Measurements from ENCODE around the gene FADD. TPM values are rescaled to one million over a fixed set of nuclear protein-coding genes. Genes with fewer than 3 reads are reported as not detected.

FADD gene
- total RNA-seq, 1 experiment from 2014 or later = 40.2 TPM

DNA sequence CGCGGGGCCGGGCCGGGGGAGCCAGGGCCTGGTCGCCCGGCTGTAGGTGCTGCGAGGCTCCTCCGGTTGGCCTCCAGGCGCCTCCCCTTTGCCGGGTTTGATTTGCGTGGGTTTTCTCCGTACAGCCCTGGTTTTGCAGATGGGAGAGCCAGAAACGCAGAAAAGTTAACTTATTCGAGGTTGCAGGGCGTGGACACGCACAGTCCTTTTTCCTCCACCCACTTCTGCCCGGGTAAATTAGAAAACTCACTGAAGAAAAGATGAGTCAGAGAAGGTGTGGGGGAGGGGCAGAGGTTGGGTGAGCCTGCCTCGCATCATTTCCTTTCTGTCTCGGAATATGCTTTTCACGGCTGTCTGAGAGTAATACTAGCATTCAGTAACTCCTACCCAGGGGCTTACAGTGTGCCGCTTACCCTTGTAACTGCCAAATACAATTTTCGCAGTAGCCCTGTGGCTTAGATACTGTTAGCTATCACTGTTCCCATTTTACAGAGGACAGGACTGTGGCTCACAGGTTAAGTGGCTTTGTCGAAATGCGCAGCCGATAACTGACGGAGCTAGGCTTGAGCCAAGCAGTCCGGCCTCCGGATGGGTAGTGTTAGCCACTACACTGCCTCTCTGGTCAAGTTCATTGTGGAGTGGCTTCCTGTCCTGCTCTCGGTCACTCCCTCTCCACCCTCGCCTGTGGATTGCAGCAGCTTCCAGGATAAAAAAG is 812 bp downstream of the FADD start:
- DNase-seq = peak; percentile 83
- TF ChIP-seq, protein P1, sequence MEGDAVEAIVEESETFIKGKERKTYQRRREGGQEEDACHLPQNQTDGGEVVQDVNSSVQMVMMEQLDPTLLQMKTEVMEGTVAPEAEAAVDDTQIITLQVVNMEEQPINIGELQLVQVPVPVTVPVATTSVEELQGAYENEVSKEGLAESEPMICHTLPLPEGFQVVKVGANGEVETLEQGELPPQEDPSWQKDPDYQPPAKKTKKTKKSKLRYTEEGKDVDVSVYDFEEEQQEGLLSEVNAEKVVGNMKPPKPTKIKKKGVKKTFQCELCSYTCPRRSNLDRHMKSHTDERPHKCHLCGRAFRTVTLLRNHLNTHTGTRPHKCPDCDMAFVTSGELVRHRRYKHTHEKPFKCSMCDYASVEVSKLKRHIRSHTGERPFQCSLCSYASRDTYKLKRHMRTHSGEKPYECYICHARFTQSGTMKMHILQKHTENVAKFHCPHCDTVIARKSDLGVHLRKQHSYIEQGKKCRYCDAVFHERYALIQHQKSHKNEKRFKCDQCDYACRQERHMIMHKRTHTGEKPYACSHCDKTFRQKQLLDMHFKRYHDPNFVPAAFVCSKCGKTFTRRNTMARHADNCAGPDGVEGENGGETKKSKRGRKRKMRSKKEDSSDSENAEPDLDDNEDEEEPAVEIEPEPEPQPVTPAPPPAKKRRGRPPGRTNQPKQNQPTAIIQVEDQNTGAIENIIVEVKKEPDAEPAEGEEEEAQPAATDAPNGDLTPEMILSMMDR (IDR thresholded peaks at IDR 0.05; ENCODE audit: unreplicated experiment) = no peak
- CTCF ChIA-PET = interaction anchor here (0.6 kb wide), 1 partner anchor 333 kb away, joined by 12 read pairs; no protein-coding TSS in a partner anchor
- BruUV-seq (replicated peaks) = TSS peak; percentile 96
- H3K4me1 Mint-ChIP-seq (ENCODE audit: low read depth, unreplicated experiment) = peaks cover 37% of the 10 kb centered on the region
- peak overlapping the region; percentile 73 for H3K27ac Mint-ChIP-seq (ENCODE audit: unreplicated experiment)
- intact Hi-C loops (cut with micrococcal nuclease; ENCODE audit: unreplicated experiment) = no loop called here
- peaks cover 62% of the 10 kb centered on the region for H3K36me3 Mint-ChIP-seq (ENCODE audit: insufficient read depth, unreplicated experiment)
- no peaks in the 10 kb centered on the region for H3K27me3 Mint-ChIP-seq (ENCODE audit: unreplicated experiment)
- H3K4me3 Mint-ChIP-seq (ENCODE audit: low read depth, unreplicated experiment) = peak overlapping the region; percentile 88
- no peaks in the 10 kb centered on the region for H3K9me3 Mint-ChIP-seq (ENCODE audit: low read depth, unreplicated experiment)

GRCh38 chr11:70204466-70204799 is 1.3 kb downstream of the FADD start:
- DNase-seq = no peak
- Mint-ChIP-seq H3K27ac (ENCODE audit: unreplicated experiment) (peak overlapping the region; percentile 73), H3K36me3 (ENCODE audit: insufficient read depth, unreplicated experiment) (peaks cover 68% of the 10 kb centered on the region), H3K27me3 (ENCODE audit: unreplicated experiment) (no peaks in the 10 kb centered on the region), H3K4me3 (ENCODE audit: low read depth, unreplicated experiment) (peak overlapping the region; percentile 88), H3K9me3 (ENCODE audit: low read depth, unreplicated experiment) (no peaks in the 10 kb centered on the region), H3K4me1 (ENCODE audit: low read depth, unreplicated experiment) (peaks cover 42% of the 10 kb centered on the region)
- no TSS peak for BruUV-seq (replicated peaks)
- TF ChIP-seq, protein P1 (IDR thresholded peaks at IDR 0.05; ENCODE audit: unreplicated experiment) = no peak
- intact Hi-C loops (cut with micrococcal nuclease; ENCODE audit: unreplicated experiment) = no loop called here
- CTCF ChIA-PET = interaction anchor here (0.6 kb wide), 2 partner anchors 18 to 334 kb away, joined by 4 to 12 read pairs; no protein-coding TSS in a partner anchor

GRCh38 chr11:70205049-70205725 is 2.1 kb downstream of the FADD start:
- intact Hi-C loops (cut with micrococcal nuclease; ENCODE audit: unreplicated experiment) = no loop called here
- DNase-seq = no peak
- Mint-ChIP-seq H3K9me3 (ENCODE audit: low read depth, unreplicated experiment) (no peaks in the 10 kb centered on the region), H3K4me1 (ENCODE audit: low read depth, unreplicated experiment) (peaks cover 45% of the 10 kb centered on the region), H3K27ac (ENCODE audit: unreplicated experiment) (no peak overlapping the region), H3K27me3 (ENCODE audit: unreplicated experiment) (no peaks in the 10 kb centered on the region), H3K4me3 (ENCODE audit: low read depth, unreplicated experiment) (peak overlapping the region; percentile 88), H3K36me3 (ENCODE audit: insufficient read depth, unreplicated experiment) (peaks cover 69% of the 10 kb centered on the region)
- BruUV-seq (replicated peaks) = no TSS peak
- CTCF ChIA-PET = interaction anchor here (0.6 kb wide), 1 partner anchor 17 kb away, joined by 4 read pairs; no protein-coding TSS in a partner anchor
- TF ChIP-seq, protein P1 (IDR thresholded peaks at IDR 0.05; ENCODE audit: unreplicated experiment) = no peak

- intact Hi-C loops (cut with micrococcal nuclease; ENCODE audit: unreplicated experiment) = no loop called here
- Mint-ChIP-seq H3K27ac (ENCODE audit: unreplicated experiment) (no peak overlapping the region), H3K27me3 (ENCODE audit: unreplicated experiment) (no peaks in the 10 kb centered on the region), H3K9me3 (ENCODE audit: low read depth, unreplicated experiment) (no peaks in the 10 kb centered on the region), H3K4me3 (ENCODE audit: low read depth, unreplicated experiment) (peak overlapping the region; percentile 88), H3K4me1 (ENCODE audit: low read depth, unreplicated experiment) (peaks cover 45% of the 10 kb centered on the region), H3K36me3 (ENCODE audit: insufficient read depth, unreplicated experiment) (peaks cover 69% of the 10 kb centered on the region)
- no TSS peak for BruUV-seq (replicated peaks)
- TF ChIP-seq, protein P1 (IDR thresholded peaks at IDR 0.05; ENCODE audit: unreplicated experiment) = no peak
- no peak for DNase-seq
- CTCF ChIA-PET = no interaction called here
Observed at GRCh38 chr11:70205766-70206165, 2.7 kb downstream of the FADD start.

Data from Calu3 (cell line).